Activated CD4-positive, CD25-positive, alpha-beta regulatory T cell (primary cell): ENCODE measurements around the gene ARPIN.
"Not testable (repeated sequence)": the region's sequence is repeated elsewhere in the genome, so short reads cannot be mapped to it uniquely, and the experiment has no call there.

Experiments
- DNase-seq, 4 experiments: peaks; one replicate each; lab custom pipeline; 2025; lab: John Stamatoyannopoulos, UW

Gene ARPIN

GRCh38 chr15:89910891-89911626, 1.7 kb downstream of the ARPIN start:
- no peak for DNase-seq

DNA sequence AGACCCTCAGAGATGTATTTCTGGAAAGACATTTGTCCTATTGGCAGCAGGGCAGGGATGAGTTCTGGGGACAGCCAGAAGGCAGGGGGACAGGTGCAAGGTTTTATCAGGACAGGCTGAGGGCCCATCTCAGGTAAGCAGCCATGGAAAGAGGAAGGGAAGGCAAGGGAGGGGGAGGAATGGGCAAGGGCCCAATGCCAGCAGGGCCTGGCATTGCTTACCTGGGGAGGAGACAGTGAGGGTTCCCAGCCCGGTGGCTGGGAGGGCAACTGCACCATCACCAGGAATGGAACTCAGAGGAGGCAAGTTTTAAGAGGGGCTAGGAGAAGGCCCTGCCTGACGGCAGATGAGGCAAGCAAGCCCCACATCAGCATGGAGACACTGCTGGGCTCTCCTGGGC, 3.1 kb downstream of the ARPIN start:
- DNase-seq, result no peak

GRCh38 chr15:89908226-89908625, 4.5 kb downstream of the ARPIN start:
- DNase-seq, result no peak

DNA sequence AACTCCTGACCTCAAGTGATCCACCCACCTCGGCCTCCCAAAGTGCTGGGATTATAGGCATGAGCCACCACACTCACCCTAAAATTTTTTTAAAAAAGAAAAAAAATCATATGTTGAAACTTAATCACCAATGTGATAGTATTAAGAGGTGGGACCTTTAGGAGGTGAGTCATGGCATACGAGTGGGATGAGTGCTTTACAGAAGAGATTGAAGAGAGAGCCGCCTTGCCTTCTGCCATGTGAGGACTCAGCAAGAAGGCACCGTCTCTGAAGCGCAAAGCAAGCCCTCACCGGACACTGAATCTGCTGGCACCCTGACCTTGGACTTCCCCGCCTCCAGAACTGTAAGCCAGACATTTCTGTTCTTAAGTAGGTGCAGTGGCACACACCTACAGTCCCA, 5.5 kb downstream of the ARPIN start:
- DNase-seq, result no peak

DNA sequence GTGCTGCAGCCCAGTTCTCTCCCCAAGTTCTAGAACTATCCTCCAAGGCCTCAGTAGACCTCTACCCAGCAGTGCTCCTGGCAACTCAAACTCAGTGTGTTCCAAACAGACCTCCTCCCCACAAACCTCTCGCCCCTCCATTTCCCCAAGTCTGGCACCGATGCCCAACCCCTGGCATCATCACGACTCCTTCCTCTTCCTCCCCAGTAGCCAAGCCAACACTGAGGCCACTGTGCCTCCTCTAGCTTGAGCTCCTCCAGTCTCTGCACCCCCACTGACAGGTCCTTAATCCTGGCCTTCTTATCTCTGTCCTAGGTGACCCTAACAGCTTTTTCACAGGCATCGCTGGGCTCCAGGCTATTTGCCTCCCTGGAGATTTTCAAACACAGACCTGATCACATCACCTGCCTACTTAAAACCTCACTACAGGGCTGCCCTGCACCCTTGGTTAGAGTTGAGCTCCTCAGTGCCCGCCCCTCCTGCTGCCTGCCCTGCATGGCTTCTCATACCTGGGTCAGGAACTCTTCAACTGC, 6.8 kb downstream of the ARPIN start:
- no peak for DNase-seq

DNA sequence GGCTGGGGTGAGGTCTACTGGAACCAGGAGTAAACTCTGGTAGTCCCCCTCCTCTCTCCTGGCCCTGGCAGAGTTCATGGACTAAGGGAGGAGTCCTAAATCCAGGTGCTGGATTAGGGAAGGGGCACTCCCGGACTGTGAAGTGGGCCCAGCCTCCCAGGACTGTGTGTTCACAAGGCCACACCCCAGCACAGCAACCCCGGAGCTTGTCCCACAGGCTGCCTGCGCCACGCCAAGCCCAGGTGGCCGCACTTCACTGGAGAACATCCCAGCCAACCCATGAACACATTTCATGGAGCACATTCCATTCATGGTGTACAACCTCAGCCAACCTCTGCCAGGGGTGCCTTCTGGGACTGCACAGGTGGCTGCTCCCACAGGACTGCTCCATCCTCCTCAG, 8.2 kb downstream of the ARPIN start:
- DNase-seq, result no peak

- no peak for DNase-seq
These were observed 9.0 kb downstream of the ARPIN start for GRCh38 chr15:89903858-89904130.

DNA sequence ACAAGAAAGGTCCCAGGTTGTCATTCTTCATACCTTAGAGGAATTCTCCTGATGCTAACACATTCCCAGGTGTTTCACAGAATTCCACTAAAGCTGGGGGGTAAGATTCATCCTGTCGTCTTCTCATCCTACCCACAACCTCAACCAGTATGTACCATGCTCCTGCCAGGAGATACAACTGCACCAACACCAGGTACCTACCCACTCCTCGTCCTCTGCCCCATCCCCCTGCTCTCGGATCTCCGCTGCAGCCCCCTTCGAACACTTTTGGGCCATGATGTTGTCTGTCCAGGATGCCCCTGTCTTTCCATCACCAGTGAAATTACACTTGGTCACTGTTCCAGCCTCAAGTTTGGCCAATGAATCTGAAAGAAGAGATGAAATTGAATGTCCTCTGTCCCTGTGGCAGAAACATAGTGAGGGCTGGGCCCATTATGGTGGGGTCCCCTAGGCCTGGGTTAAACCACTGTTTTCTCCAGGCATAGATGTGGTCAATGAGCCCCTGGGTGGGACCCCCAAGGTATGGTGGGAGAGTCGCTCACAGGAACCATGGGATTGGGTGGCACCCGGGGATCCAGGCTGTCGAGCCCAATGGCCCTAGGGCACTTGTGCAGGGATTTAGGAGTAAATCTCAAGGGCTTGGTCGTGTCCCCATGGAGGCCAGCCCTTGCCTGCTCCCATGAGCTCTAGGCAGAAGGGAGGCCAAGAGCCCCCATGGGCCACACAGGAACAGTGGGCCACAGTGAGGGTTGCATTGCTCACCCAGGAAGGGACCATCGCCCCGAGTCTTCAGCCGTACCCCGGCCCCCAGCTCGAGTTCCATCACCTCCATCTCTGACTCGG, 9.5 kb downstream of the ARPIN start:
- DNase-seq, result no peak

GRCh38 chr15:89900849-89901248, 11.9 kb downstream of the ARPIN start:
- DNase-seq, result no peak

DNA sequence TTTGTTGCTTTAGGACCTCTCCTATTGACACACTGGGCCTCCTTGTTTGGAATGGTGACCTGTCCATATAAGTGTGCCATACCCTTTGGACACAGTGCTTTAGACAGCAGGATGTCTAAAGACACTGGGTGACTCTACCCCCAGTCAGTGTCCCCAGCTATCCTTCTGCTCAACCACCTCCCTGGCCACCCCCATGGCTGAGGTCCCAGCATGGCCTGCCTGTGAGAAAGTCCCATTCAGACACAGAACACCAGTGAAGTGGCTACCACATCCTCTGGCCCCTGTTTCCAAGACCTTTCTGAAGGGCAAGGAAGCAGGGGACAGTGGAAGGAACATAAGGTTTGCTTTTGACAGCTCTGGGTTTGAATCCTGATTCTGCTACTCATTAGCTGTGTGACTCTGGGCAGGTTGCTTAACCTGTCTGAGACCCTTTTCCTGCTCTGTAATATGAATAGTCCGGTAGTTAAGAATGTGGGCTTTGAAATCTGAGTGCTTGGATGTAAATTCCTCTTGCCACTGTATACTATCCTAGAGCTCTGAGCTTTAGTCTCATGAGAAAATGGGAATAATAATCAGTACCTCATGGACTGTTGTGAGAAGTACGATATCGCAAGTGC, 12.7 kb downstream of the ARPIN start:
- no peak for DNase-seq

DNA sequence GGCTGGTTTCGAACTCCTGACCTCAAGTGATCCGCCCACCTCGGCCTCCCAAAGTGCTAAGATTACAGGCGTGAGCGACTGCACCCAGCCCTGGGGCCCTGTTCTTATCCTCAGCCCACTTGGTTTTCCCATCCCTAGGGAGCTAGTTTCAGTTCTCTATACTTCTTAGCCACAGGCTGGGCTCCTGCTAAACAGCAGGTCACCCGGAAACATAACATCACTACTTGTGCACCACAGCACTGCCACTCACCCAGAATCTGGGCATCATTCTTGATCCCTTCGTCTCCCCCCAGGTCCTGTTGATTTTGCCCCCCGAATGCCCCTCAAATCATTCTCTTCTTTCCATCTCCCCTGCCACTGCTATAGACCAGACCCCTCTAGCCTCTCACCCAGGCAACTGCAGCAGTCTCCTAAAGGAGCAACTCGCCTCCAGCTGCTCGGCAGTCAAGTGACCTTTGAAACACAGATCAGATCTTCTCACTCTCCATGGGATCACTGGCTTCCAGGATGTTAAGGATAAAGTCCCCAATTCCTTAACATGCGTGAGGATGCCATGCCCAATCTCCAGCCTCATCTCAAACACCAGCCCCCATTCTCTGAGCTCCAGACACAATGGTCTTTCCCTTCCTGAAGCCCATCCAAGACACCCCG, 13.3 kb downstream of the ARPIN start:
- no peak for DNase-seq

DNA sequence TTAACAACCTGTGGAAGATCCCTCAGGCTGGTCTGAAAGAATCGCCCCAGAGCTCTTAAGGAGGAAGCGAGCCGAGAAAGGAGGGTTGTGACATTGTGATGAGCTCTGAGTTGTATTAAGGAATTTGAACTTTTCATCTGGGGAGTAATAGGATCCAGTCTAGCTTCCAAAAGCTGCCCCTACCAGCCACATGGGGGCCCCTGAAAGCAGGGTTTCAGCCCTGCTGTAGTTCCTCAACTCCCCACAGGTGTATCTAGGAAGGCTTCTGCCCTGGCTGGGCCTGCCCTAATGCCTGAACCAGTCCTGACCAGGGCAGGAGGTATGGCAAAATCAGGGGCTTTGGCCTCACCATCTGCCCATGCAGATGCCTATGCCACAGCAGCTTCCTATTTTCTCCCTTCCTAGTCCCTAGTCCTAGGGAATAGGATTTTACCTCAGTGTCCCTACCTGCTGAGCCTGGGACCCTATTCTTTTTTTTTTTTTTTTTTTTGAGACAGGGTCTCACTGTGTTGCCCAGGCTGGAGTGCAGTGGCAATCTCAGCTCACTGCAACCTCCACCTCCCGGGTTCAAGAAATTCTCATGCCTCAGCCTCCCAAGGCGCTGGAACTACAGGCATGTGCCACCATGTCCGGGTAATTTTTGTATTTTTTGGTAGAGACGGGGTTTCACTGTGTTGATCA, 14.0 kb downstream of the ARPIN start:
- DNase-seq, result peak in 2 of 4 experiments; percentile 10 to 22

DNA sequence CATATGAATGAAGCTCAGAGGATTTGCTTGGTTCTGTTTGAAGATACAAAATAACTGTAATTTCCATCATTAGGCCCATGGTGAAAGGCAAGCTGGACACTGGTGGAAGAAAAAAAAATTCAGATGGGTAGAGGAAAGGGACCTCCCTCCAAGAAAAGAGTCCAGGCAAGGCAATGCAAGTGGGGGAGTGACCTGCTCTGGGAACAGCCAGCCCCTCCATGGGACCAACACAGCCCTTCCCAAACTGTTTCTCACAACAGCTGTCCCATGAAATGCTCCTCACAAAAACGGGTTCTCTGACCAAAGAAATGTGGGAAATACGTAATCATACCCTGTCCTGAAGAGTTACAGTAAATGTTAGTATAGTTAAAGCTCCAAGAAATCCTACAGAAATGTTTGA, 14.6 kb downstream of the ARPIN start:
- DNase-seq, result no peak

- DNase-seq, result peak; percentile 70 to 81 (median 78)
These were observed 18.9 kb downstream of the ARPIN start, which contains the start of gene AP3S2 for GRCh38 chr15:89893696-89894447. TSS of gene AP3S2 (minus strand) at chr15:89893994. CDS start at chr15:89893949, 45 bp downstream.

DNA sequence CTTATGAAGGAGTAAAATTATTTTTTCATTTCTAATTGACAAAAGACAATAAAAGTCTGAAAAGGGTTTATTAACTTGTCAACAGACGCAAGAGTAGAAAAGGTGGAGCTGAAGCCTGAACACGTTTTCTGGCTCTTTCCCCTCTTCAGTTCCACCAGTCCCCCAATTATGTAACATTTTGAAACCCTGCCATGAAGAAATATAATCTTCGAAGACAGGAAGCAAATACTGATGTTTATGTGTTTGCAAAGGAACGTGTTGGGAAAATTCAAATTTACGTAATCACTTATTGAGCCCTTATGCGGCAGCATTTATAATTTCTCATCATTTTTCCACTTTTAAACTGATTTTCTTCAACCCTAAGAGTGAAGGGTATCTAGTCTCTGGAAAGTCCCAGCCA, 19.7 kb downstream of the ARPIN start:
- no peak for DNase-seq

DNA sequence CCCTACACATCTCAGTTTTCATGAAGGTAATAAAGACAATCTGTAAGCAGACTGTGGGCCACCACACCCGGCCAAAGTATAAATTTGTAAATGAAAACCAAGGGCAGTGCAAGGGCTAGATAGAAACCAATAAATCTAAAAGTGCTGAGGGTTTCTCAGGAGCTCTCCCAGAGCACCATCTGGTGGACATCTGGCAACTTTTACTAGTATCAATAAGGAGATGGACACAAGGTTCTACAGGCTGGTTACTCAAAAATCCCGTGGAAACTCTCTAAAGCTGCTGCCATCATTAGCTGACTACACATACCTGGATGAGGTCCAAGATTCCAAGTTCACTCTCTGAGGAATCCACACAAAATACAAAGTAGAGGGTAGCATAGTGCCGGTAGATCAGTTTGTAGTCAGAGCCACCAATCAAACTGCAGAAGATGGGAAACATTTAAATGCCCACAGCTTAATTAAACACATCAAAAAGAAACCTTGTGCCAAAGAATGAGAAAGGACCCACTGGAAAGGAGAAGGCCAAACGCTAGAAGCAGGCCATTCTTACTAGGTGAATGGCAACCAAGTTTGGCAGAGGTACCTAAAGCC, 24.4 kb downstream of the ARPIN start:
- no peak for DNase-seq

DNA sequence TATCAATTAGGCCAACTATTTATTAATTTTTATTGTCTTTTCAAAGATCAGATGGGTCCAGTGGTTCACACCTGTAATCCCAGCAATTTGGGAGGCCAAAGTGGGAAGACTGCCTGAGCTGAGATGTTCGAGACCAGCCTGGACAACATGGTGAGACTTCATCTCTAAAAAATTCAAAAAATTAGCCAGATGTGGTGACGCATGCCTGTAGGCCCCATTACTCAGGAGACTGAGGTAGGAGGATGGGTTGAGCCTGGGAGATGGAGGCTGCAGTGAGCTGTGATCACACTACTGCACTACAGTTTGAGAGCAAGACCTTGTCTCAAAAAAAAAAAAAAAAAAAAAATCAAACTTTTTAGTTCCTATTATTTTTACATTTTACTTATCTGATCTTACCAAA, 27.1 kb downstream of the ARPIN start:
- no peak for DNase-seq

GRCh38 chr15:89885179-89885578, 27.6 kb downstream of the ARPIN start:
- not testable (repeated sequence) for DNase-seq

- no peak for DNase-seq
These were observed 29.2 kb downstream of the ARPIN start for GRCh38 chr15:89883518-89883917.

GRCh38 chr15:89880727-89881126, 32.0 kb downstream of the ARPIN start:
- no peak for DNase-seq

- no peak for DNase-seq
These were observed 34.4 kb downstream of the ARPIN start for GRCh38 chr15:89878323-89878722.
